IMR-90 (cell line): ENCODE measurements around the gene ZXDC. TPM values are rescaled to one million over a fixed set of nuclear protein-coding genes. Genes with fewer than 3 reads are reported as not detected.

Experiments
- ATAC-seq: fragments of 200-7000 bp; cut with Tn5 transposase; 2 replicates; pipeline ENCODE4 v1.9.1; 2020; ENCODE audit warnings: low read depth, mild to moderate bottlenecking, moderate library complexity
- BruUV-seq: library from RNA; stranded (reverse); fragments of 400-500 nt; replicated peaks from 2 replicates; lab custom pipeline; 2021; lab: Mats Ljungman, UMichigan
- CTCF ChIA-PET: fragments of 300-600 bp; formaldehyde crosslinking; extraction: SDS; loops from one replicate; lab custom pipeline; 2021; ENCODE audit warnings: antibody characterized with exemption; lab: Yijun Ruan, JAX
- POLR2A ChIA-PET: fragments of 300-600 bp; sonication (Branson Sonifier 250); formaldehyde crosslinking; loops from one replicate; lab custom pipeline; 2022; ENCODE audit warnings: antibody characterized with exemption; ENCODE audit not compliant: unreplicated experiment; lab: Charles Lee
- DNase-seq: peaks from one replicate; pipeline ENCODE4 v3.0.0; 2013
- H2AFZ ChIP-seq: replicated peaks from 2 replicates; pipeline ENCODE3; 2013; ENCODE audit warnings: low read length, mild to moderate bottlenecking; ENCODE audit not compliant: poor library complexity
- H2AK5ac ChIP-seq: 2 replicates; pipeline ENCODE4 v1.6.1; 2013; ENCODE audit warnings: low read depth, low read length, inconsistent platforms
- H2AK9ac ChIP-seq: replicated peaks from 2 replicates; pipeline ENCODE3; 2013; ENCODE audit warnings: mild to moderate bottlenecking, low read depth, low read length, moderate library complexity; ENCODE audit not compliant: poor library complexity
- H2BK120ac ChIP-seq: 2 replicates; pipeline ENCODE4 v1.6.1; 2013; ENCODE audit warnings: low read depth, low read length, inconsistent platforms
- H2BK15ac ChIP-seq: 3 replicates; pipeline ENCODE4 v1.6.1; 2013; ENCODE audit warnings: low read depth, low read length, inconsistent platforms
- H2BK20ac ChIP-seq: 2 replicates; pipeline ENCODE4 v1.6.1; 2013; ENCODE audit warnings: low read depth, mild to moderate bottlenecking, inconsistent platforms, low read length, moderate library complexity
- H2BK5ac ChIP-seq: 2 replicates; pipeline ENCODE4 v1.6.1; 2013; ENCODE audit warnings: mild to moderate bottlenecking, low read depth, low read length, inconsistent platforms; ENCODE audit not compliant: poor library complexity, severe bottlenecking
- H3K14ac ChIP-seq: replicated peaks from 2 replicates; pipeline ENCODE4 v1.6.1; 2013; ENCODE audit warnings: low read depth, low read length, inconsistent platforms
- H3K18ac ChIP-seq: 2 replicates; pipeline ENCODE4 v1.6.1; 2013; ENCODE audit warnings: low read depth, low read length, control low read depth
- H3K23ac ChIP-seq: 2 replicates; pipeline ENCODE4 v1.6.1; 2013; ENCODE audit warnings: low read depth, low read length, inconsistent platforms
- H3K27ac ChIP-seq: 2 replicates; pipeline ENCODE4 v1.5.1; 2013; ENCODE audit warnings: mild to moderate bottlenecking, control low read depth, low read length; ENCODE audit not compliant: insufficient read depth
- H3K27me3 ChIP-seq: 2 replicates; pipeline ENCODE4 v1.6.1; 2013; ENCODE audit warnings: low read length; ENCODE audit not compliant: control insufficient read depth, insufficient read depth
- H3K36me3 ChIP-seq: 2 replicates; pipeline ENCODE4 v1.6.1; 2013; ENCODE audit warnings: low read length, mixed read lengths; ENCODE audit not compliant: control insufficient read depth, insufficient read depth
- H3K4ac ChIP-seq: 2 replicates; pipeline ENCODE4 v1.6.1; 2013; ENCODE audit warnings: low read depth, low read length, inconsistent platforms
- H3K4me1 ChIP-seq: 2 replicates; pipeline ENCODE4 v1.6.1; 2013; ENCODE audit warnings: low read length, mixed read lengths; ENCODE audit not compliant: control insufficient read depth, insufficient read depth
- H3K4me2 ChIP-seq: 2 replicates; pipeline ENCODE4 v1.6.1; 2013; ENCODE audit warnings: low read depth, mild to moderate bottlenecking, control low read depth, low read length, moderate library complexity
- H3K4me3 ChIP-seq: 2 replicates; pipeline ENCODE4 v1.5.1; 2013; ENCODE audit warnings: low read depth, mild to moderate bottlenecking, control low read depth, low read length, moderate library complexity; ENCODE audit not compliant: insufficient read depth
- H3K56ac ChIP-seq: 2 replicates; pipeline ENCODE4 v1.6.1; 2013; ENCODE audit warnings: low read length, inconsistent platforms; ENCODE audit not compliant: insufficient read depth; ENCODE audit errors: extremely low read depth
- H3K79me1 ChIP-seq, 2 experiments: 2 replicates each; pipeline ENCODE4 v1.6.1; 2013; ENCODE audit warnings: low read length in 2 of 2, inconsistent platforms in 1 of 2, low read depth in 1 of 2
- H3K9ac ChIP-seq: 2 replicates; pipeline ENCODE4 v1.6.1; 2013; ENCODE audit warnings: low read depth, low read length, control low read depth
- H3K9me1 ChIP-seq: 2 replicates; pipeline ENCODE4 v1.6.1; 2013; ENCODE audit warnings: low read length, inconsistent platforms; ENCODE audit not compliant: insufficient read depth
- H3K9me3 ChIP-seq: 2 replicates; pipeline ENCODE4 v1.6.1; 2013; ENCODE audit warnings: low read length; ENCODE audit not compliant: control insufficient read depth, insufficient read depth
- H4K20me1 ChIP-seq: 2 replicates; pipeline ENCODE4 v1.6.1; 2013; ENCODE audit warnings: low read length, inconsistent platforms; ENCODE audit not compliant: insufficient read depth
- H4K5ac ChIP-seq: 2 replicates; pipeline ENCODE4 v1.6.1; 2013; ENCODE audit warnings: mild to moderate bottlenecking, low read depth, low read length, control low read depth
- H4K8ac ChIP-seq, 2 experiments: 2 replicates each; pipeline ENCODE4 v1.6.1; 2013; ENCODE audit warnings: low read depth in 2 of 2, low read length in 2 of 2, control low read depth in 1 of 2, inconsistent platforms in 1 of 2
- H4K91ac ChIP-seq: 2 replicates; pipeline ENCODE4 v1.6.1; 2013; ENCODE audit warnings: low read depth, low read length, inconsistent platforms; ENCODE audit not compliant: insufficient read depth
- BHLHE40 ChIP-seq: fragments of 150-350 bp; IDR thresholded peaks from 2 replicates; pipeline ENCODE4 v1.6.1; 2016; ENCODE audit warnings: mild to moderate bottlenecking, low read depth, low read length
- FOS ChIP-seq: fragments of 150-350 bp; IDR thresholded peaks from 2 replicates; pipeline ENCODE4 v1.6.1; 2016; ENCODE audit warnings: low read depth, low read length
- MAZ ChIP-seq: IDR thresholded peaks from 2 replicates; pipeline ENCODE4 v1.6.1; 2012; ENCODE audit warnings: low read depth, mild to moderate bottlenecking, low read length, improper control_type of control experiment, moderate library complexity, borderline replicate concordance
- POLR2A ChIP-seq: IDR thresholded peaks from 2 replicates; pipeline ENCODE4 v1.6.1; 2012; ENCODE audit warnings: mild to moderate bottlenecking, low read depth, low read length
- RAD21 ChIP-seq: IDR thresholded peaks from 2 replicates; pipeline ENCODE4 v1.6.1; 2012; ENCODE audit warnings: low read length, improper control_type of control experiment
- WGBS, 2 experiments: methylation state at CpG; one replicate each; pipeline versions ENCODE4 v1.1.5 to v1.1.7; 2013; ENCODE audit warnings: missing lambda C conversion rate in 2 of 2; ENCODE audit not compliant: insufficient read length in 1 of 2; ENCODE audit errors: extremely low coverage in 2 of 2; 5-methylcytosine and 5-hydroxymethylcytosine counted together
- dilution Hi-C: fragments of 300-500 bp; cut with HindIII; formaldehyde crosslinking; loops from one replicate; pipeline ENCODE4 v1.14.3; 2018; ENCODE audit warnings: low sequenced_read_pairs; ENCODE audit not compliant: unreplicated experiment
- in situ Hi-C: fragments of 300-500 bp; cut with MboI; formaldehyde crosslinking; loops from 3 replicates; pipeline ENCODE4 v1.14.3; 2019; ENCODE audit warnings: low sequenced_read_pairs, inconsistent platforms, mixed read lengths
- intact Hi-C: fragments of 100-400 bp; cut with micrococcal nuclease; formaldehyde crosslinking; loops from 2 replicates; pipeline ENCODE4 v1.10.0; 2022
- polyA plus RNA-seq, 3 experiments: library from polyadenylated mRNA; depleted of rRNA; stranded (reverse); fragments of >200 nt; gene quantifications; 2 replicates each; pipeline ENCODE4 v1.2.3, GENCODE V29; 2012; ENCODE audit warnings: low replicate concordance in 1 of 3
- total RNA-seq: library from RNA; depleted of rRNA; stranded (reverse); fragments of >200 nt; gene quantifications from 2 replicates; pipeline ENCODE4 v1.2.3, GENCODE V29; 2012
- TF ChIP-seq, protein P1 (sequence below): conservative IDR thresholded peaks from 2 replicates; pipeline ENCODE4 v1.5.1; 2012; ENCODE audit warnings: mild to moderate bottlenecking, low read depth, low read length, improper control_type of control experiment

ZXDC gene
- total and polyA plus RNA-seq, 2 of the 4 experiments (the other 2 are of a cell fraction) = 11.5 to 14.3 TPM

DNA sequence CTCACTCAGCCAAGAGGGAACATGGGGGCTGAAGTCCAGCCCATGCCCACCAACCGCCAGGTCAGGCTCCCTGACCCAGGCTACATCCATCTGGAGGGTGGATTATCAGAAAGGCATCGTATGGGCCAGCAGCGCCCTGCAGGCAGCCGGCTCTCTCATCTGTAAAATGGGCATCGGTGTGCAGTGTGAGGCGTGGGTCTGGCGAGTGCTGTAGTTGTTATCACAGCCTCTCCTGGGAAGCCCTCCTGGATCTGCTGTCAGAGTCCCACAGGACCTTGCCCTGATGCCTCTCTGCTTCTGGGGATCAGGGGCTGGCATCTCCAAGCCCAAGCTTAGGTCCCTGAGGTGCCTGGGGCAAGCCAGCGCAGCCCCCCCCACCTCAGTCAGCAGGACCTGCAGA, 53.6 kb downstream of the ZXDC start:
- H2BK20ac ChIP-seq = no peak overlapping the region
- H3K79me1 ChIP-seq = no peaks in the 10 kb centered on the region
- TF ChIP-seq, protein P1, sequence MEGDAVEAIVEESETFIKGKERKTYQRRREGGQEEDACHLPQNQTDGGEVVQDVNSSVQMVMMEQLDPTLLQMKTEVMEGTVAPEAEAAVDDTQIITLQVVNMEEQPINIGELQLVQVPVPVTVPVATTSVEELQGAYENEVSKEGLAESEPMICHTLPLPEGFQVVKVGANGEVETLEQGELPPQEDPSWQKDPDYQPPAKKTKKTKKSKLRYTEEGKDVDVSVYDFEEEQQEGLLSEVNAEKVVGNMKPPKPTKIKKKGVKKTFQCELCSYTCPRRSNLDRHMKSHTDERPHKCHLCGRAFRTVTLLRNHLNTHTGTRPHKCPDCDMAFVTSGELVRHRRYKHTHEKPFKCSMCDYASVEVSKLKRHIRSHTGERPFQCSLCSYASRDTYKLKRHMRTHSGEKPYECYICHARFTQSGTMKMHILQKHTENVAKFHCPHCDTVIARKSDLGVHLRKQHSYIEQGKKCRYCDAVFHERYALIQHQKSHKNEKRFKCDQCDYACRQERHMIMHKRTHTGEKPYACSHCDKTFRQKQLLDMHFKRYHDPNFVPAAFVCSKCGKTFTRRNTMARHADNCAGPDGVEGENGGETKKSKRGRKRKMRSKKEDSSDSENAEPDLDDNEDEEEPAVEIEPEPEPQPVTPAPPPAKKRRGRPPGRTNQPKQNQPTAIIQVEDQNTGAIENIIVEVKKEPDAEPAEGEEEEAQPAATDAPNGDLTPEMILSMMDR = no peak
- TF ChIP-seq RAD21 (no peak), FOS (no peak), BHLHE40 (no peak), POLR2A (no peak), MAZ (no peak)
- H2BK5ac ChIP-seq = no peak overlapping the region
- H2AK9ac ChIP-seq = no peak overlapping the region
- intact Hi-C loops (no loop called here), dilution Hi-C loops (no loop called here), in situ Hi-C loops (no loop called here)
- no peak overlapping the region for H4K91ac ChIP-seq
- no peak overlapping the region for H3K4me2 ChIP-seq
- peaks cover 3% of the 10 kb centered on the region for H3K9me3 ChIP-seq
- no peak overlapping the region for H3K4ac ChIP-seq
- peaks cover 5% of the 10 kb centered on the region; the same call in 1 of the 2 replicates for H3K27me3 ChIP-seq
- ATAC-seq (no peak), DNase-seq (no peak)
- no peaks in the 10 kb centered on the region for H3K36me3 ChIP-seq
- no peak overlapping the region for H2BK120ac ChIP-seq
- H2BK15ac ChIP-seq = no peak overlapping the region
- H3K9me1 ChIP-seq = no peaks in the 10 kb centered on the region
- no peak overlapping the region for H3K14ac ChIP-seq
- H3K4me1 ChIP-seq = no peaks in the 10 kb centered on the region; the same call in 1 of the 2 replicates
- no peak overlapping the region for H3K23ac ChIP-seq
- POLR2A ChIA-PET = no interaction called here
- no peak overlapping the region for H3K18ac ChIP-seq
- no peak overlapping the region for H3K4me3 ChIP-seq
- BruUV-seq = no TSS peak
- no peak overlapping the region for H2AFZ ChIP-seq
- H3K56ac ChIP-seq = no peak overlapping the region
- no peak overlapping the region for H2AK5ac ChIP-seq
- 82% methylated on average over 5 of the region's 8 CpGs; no CpG with 5 or more reads in 1 of the 2 experiments for WGBS, 2 experiments
- H4K20me1 ChIP-seq = no peaks in the 10 kb centered on the region
- H3K27ac ChIP-seq = no peak overlapping the region
- H4K5ac ChIP-seq = no peak overlapping the region
- no peak overlapping the region for H4K8ac ChIP-seq
- H3K9ac ChIP-seq = no peak overlapping the region
- CTCF ChIA-PET = no interaction called here
